ENCODE data around the gene CA6.
"Not testable (repeated sequence)": the region's sequence is repeated elsewhere in the genome, so short reads cannot be mapped to it uniquely, and the experiment has no call there.

GRCh38 chr1:8993962-8994675, 48.5 kb downstream of the CA6 start:
- not testable (repeated sequence) for TF ChIP-seq CTCF (optimal IDR thresholded peaks at IDR 0.05 in 1 of 3, IDR thresholded peaks at IDR 0.05 in 1 of 3, conservative IDR thresholded peaks at IDR 0.05 in 1 of 3; ENCODE audit: extremely low read depth in 1 of 3, insufficient read depth in 2 of 3, low read length in 3 of 3); EZH2 (IDR thresholded peaks at IDR 0.05; ENCODE audit: low read length)

Data from keratinocyte (primary cell).